ENCODE measurements around the gene GARS1.

DNA sequence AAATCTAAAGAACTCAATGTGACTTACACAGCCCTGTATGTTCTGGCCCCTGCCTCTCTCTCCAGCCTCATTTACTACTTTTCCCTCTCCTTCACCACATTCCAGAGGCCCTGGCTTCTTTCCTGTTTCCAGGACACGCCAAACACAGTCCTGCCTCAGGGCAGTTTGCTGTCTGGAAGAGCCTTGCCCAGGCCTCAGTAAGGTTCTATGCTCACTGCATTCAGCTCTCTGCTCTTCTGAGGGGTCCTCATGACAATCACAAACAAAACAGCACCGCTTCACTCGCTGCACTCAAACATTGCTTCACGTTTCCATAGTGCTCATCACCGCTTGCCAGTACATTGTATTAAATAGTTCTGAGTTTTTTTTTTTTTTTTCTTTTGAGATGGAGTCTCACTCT is 35.1 kb upstream of the GARS1 start:
- TF ChIP-seq, protein P1, sequence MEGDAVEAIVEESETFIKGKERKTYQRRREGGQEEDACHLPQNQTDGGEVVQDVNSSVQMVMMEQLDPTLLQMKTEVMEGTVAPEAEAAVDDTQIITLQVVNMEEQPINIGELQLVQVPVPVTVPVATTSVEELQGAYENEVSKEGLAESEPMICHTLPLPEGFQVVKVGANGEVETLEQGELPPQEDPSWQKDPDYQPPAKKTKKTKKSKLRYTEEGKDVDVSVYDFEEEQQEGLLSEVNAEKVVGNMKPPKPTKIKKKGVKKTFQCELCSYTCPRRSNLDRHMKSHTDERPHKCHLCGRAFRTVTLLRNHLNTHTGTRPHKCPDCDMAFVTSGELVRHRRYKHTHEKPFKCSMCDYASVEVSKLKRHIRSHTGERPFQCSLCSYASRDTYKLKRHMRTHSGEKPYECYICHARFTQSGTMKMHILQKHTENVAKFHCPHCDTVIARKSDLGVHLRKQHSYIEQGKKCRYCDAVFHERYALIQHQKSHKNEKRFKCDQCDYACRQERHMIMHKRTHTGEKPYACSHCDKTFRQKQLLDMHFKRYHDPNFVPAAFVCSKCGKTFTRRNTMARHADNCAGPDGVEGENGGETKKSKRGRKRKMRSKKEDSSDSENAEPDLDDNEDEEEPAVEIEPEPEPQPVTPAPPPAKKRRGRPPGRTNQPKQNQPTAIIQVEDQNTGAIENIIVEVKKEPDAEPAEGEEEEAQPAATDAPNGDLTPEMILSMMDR (IDR thresholded peaks at IDR 0.05; ENCODE audit: low read depth, low read length, poor library complexity, severe bottlenecking) = no peak
- TF ChIP-seq EZH2phosphoT487 (IDR thresholded peaks at IDR 0.05; ENCODE audit: borderline replicate concordance, low read length) = no peak

Measured in DOHH2 (cell line).